ENCODE results near the gene ZSWIM4. TPM values are rescaled to one million over a fixed set of nuclear protein-coding genes. Genes with fewer than 3 reads are reported as not detected.

Gene ZSWIM4
- total and polyA plus RNA-seq, 2 of the 4 experiments (the other 2 are of a cell fraction): 2.2 to 6.2 TPM

GRCh38 chr19:13869281-13869680, 74.0 kb downstream of the ZSWIM4 start:
- H4K5ac ChIP-seq (ENCODE audit: low read depth, low read length): no peak overlapping the region
- no peaks in the 10 kb centered on the region for H4K20me1 ChIP-seq (ENCODE audit: insufficient read depth, low read length)
- no peak overlapping the region for H4K91ac ChIP-seq (ENCODE audit: insufficient read depth, low read depth, low read length)
- no TSS peak for BruUV-seq (replicated peaks)
- WGBS, 2 experiments (ENCODE audit: extremely low coverage in 2 of 2, insufficient read length in 1 of 2): 60% methylated on average over 1 of the region's 13 CpGs; no CpG with 5 or more reads in 1 of the 2 experiments
- no peak overlapping the region for H4K8ac ChIP-seq (ENCODE audit: low read depth in 2 of 2, low read length in 2 of 2)
- peaks cover 6% of the 10 kb centered on the region for H3K4me1 ChIP-seq (ENCODE audit: control insufficient read depth, insufficient read depth, low read length)
- H3K9me3 ChIP-seq (ENCODE audit: control insufficient read depth, insufficient read depth, low read length): no peaks in the 10 kb centered on the region
- H2AK5ac ChIP-seq (ENCODE audit: low read depth, low read length): no peak overlapping the region
- H2AK9ac ChIP-seq (replicated peaks; ENCODE audit: low read depth, low read length, poor library complexity): no peak overlapping the region
- no peak overlapping the region for H3K56ac ChIP-seq (ENCODE audit: extremely low read depth, insufficient read depth, low read length)
- no peak overlapping the region for H3K14ac ChIP-seq (replicated peaks; ENCODE audit: low read depth, low read length)
- H3K9ac ChIP-seq (ENCODE audit: low read depth, low read length): no peak overlapping the region
- H3K4me3 ChIP-seq (ENCODE audit: insufficient read depth, low read depth, low read length): no peak overlapping the region
- peaks cover 11% of the 10 kb centered on the region for H3K9me1 ChIP-seq (ENCODE audit: insufficient read depth, low read length)
- TF ChIP-seq BHLHE40 (IDR thresholded peaks at IDR 0.05; ENCODE audit: low read depth, low read length) (no peak), FOS (IDR thresholded peaks at IDR 0.05; ENCODE audit: low read depth, low read length) (no peak), MAFK (IDR thresholded peaks at IDR 0.05; ENCODE audit: low read depth, low read length) (no peak), CTCF (conservative IDR thresholded peaks at IDR 0.05; ENCODE audit: low read depth, low read length) (no peak), CEBPB (IDR thresholded peaks at IDR 0.05; ENCODE audit: low read depth, low read length) (no peak), POLR2A (IDR thresholded peaks at IDR 0.05; ENCODE audit: low read depth, low read length) (no peak), RFX5 (IDR thresholded peaks at IDR 0.05; ENCODE audit: low read depth, low read length) (no peak), RCOR1 (IDR thresholded peaks at IDR 0.05; ENCODE audit: insufficient replicate concordance, low read length) (no peak), CHD1 (IDR thresholded peaks at IDR 0.05; ENCODE audit: low read depth, low read length) (no peak), SMC3 (IDR thresholded peaks at IDR 0.05; ENCODE audit: low read depth, low read length) (no peak), USF2 (IDR thresholded peaks at IDR 0.05; ENCODE audit: low read depth, low read length) (no peak), RAD21 (IDR thresholded peaks at IDR 0.05; ENCODE audit: low read length) (no peak), MAZ (IDR thresholded peaks at IDR 0.05; ENCODE audit: borderline replicate concordance, low read depth, low read length) (no peak), NFE2L2 (IDR thresholded peaks at IDR 0.05; ENCODE audit: low read depth, low read length) (no peak), ELK1 (IDR thresholded peaks at IDR 0.05; ENCODE audit: borderline replicate concordance, low read depth, low read length) (no peak), MXI1 (IDR thresholded peaks at IDR 0.05; ENCODE audit: borderline replicate concordance, low read depth, low read length) (no peak)
- H3K23ac ChIP-seq (ENCODE audit: low read depth, low read length): no peak overlapping the region
- ATAC-seq (ENCODE audit: low read depth): no peak
- H3K18ac ChIP-seq (ENCODE audit: low read depth, low read length): no peak overlapping the region
- no peak overlapping the region for H2AFZ ChIP-seq (replicated peaks; ENCODE audit: low read length, poor library complexity)
- no peak for DNase-seq
- dilution Hi-C loops (cut with HindIII; ENCODE audit: low sequenced_read_pairs, unreplicated experiment) (no loop called here), intact Hi-C loops (cut with micrococcal nuclease) (no loop called here), in situ Hi-C loops (cut with MboI; ENCODE audit: low sequenced_read_pairs) (loop anchor here (10.0 to 25.0 kb wide), 2 partner anchors 274 to 582 kb away; no protein-coding TSS in a partner anchor)
- ChIA-PET POLR2A (ENCODE audit: unreplicated experiment) (no interaction called here), CTCF (no interaction called here)
- H2BK15ac ChIP-seq (ENCODE audit: low read depth, low read length): no peak overlapping the region
- no peak overlapping the region for H3K4me2 ChIP-seq (ENCODE audit: low read depth, low read length)
- no peak overlapping the region for H2BK120ac ChIP-seq (ENCODE audit: low read depth, low read length)
- no peak overlapping the region for H2BK5ac ChIP-seq (ENCODE audit: low read depth, low read length, poor library complexity, severe bottlenecking)
- no peak overlapping the region for H3K4ac ChIP-seq (ENCODE audit: low read depth, low read length)
- peaks cover 11 to 24% of the 10 kb centered on the region in 2 experiments; a peak in 3 of 4 replicates for H3K79me1 ChIP-seq (ENCODE audit: low read depth in 1 of 2, low read length in 2 of 2)
- H3K27ac ChIP-seq (ENCODE audit: insufficient read depth, low read length): no peak overlapping the region
- H2BK20ac ChIP-seq (ENCODE audit: low read depth, low read length): no peak overlapping the region
- H3K27me3 ChIP-seq (ENCODE audit: control insufficient read depth, insufficient read depth, low read length): no peaks in the 10 kb centered on the region
- no peaks in the 10 kb centered on the region for H3K36me3 ChIP-seq (ENCODE audit: control insufficient read depth, insufficient read depth, low read length)
